Mucosa of descending colon (tissue), 3 donors: Measurements from ENCODE around the gene CNTN4. TPM values are rescaled to one million over a fixed set of nuclear protein-coding genes. Genes with fewer than 3 reads are reported as not detected.

Experiments used
- ATAC-seq: fragments of 200-7000 bp; cut with Tn5 transposase; one replicate; pipeline ENCODE4 v1.9.1; 2020; ENCODE audit warnings: mild to moderate bottlenecking, moderate library complexity
- DNase-seq, 3 donors: peaks; one replicate each; pipeline ENCODE4 v3.0.0-alpha.2; 2020
- H3K36me3 ChIP-seq: fragments of 200-600 bp; one replicate; pipeline ENCODE4 v1.8.0; 2021; ENCODE audit warnings: low read depth, mild to moderate bottlenecking
- H3K4me1 ChIP-seq: fragments of 200-600 bp; one replicate; pipeline ENCODE4 v1.8.0; 2021; ENCODE audit warnings: low read depth, mild to moderate bottlenecking
- H3K4me3 ChIP-seq: fragments of 200-600 bp; one replicate; pipeline ENCODE4 v1.8.0; 2021; ENCODE audit warnings: mild to moderate bottlenecking
- H3K9me3 ChIP-seq: fragments of 200-600 bp; one replicate; pipeline ENCODE4 v1.8.0; 2021; ENCODE audit warnings: mild to moderate bottlenecking
- CTCF ChIP-seq: fragments of 200-600 bp; IDR thresholded peaks from one replicate; pipeline ENCODE4 v1.8.0; 2022; ENCODE audit warnings: antibody characterized with exemption, mild to moderate bottlenecking
- intact Hi-C, 2 donors: fragments of 100-400 bp; cut with DNase I in 1 of 2; cut with micrococcal nuclease in 1 of 2; formaldehyde crosslinking; loops; one replicate each; pipeline versions ENCODE4 v1.11.0 to v1.11.1; 2022; cut with DNase I, micrococcal nuclease
- total RNA-seq, 3 donors: library from RNA; stranded (reverse); fragmentation: NEBNext Ultra II Directional in 2 of 3; extraction: Animal tissue kit (Norgen Biotek cat#: 25700) in 2 of 3; gene quantifications; one replicate each; pipeline versions ENCODE4 v1.2.1 to v1.2.4, GENCODE V29; 2021 to 2023
- donor health status: DM: no; HTN: no; CAD: no; lungs with moderate emphysema.
- donor health status: DM: no; HTN: no; CAD: no.
- donor health status: DM: no; HTN: yes; CAD: no.

CNTN4 gene
- total RNA-seq, 3 donors from 2014 or later: 7.8 to 41.1 (median 13.4) TPM

DNA sequence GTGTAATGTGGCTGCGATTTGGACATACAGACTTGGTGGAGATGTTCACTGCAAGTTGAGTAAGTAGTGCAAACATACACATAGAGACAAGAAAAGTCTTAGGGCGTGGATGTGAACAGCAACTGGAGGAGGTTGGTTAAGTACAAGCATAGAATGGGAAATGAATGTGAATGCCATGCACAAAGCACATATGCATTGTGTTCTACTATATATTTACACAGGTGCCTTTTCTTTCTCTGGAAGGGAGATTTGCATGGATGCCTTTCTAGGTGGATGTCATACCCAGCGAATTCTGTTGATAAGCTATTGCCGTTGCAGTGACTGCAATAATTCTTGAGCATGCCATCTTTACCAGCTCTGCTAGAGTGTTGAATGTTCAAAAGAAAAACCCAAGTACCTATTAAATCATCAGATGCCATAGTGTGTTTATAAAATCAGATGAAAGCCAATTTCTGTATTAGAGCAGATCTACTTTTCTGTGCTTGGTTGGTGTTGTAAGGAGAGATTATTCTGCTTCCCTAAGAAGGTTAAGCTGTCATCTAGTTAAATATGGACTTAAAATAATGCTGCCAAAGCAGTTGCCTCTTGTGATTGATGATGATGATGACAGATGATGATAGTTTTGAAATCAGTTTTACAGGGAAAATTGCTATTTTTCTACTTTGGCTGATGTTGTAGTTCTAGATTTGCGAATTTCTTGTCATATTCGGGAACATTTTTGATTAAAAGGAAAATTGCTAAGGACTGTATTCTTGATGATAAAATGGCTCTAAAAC, 148.4 kb downstream of the CNTN4 start:
- intact Hi-C loops: no loop called here
- no peaks in the 10 kb centered on the region for H3K36me3 ChIP-seq
- H3K9me3 ChIP-seq: no peaks in the 10 kb centered on the region
- H3K4me3 ChIP-seq: no peak overlapping the region
- TF ChIP-seq CTCF: no peak
- DNase-seq (no peak), ATAC-seq (no peak)
- no peaks in the 10 kb centered on the region for H3K4me1 ChIP-seq

- Histone ChIP-seq H3K36me3 (no peaks in the 10 kb centered on the region), H3K9me3 (no peaks in the 10 kb centered on the region), H3K4me1 (no peaks in the 10 kb centered on the region), H3K4me3 (no peak overlapping the region)
- DNase-seq (peak in 1 of 3 donors; percentile 5), ATAC-seq (peak; percentile 60)
- TF ChIP-seq CTCF: no peak
- intact Hi-C loops: no loop called here
These were observed 149.2 kb downstream of the CNTN4 start for GRCh38 chr3:2247831-2248230.

- Histone ChIP-seq H3K36me3 (no peaks in the 10 kb centered on the region), H3K4me3 (no peak overlapping the region), H3K4me1 (no peaks in the 10 kb centered on the region), H3K9me3 (no peaks in the 10 kb centered on the region)
- no peak for TF ChIP-seq CTCF
- DNase-seq (no peak), ATAC-seq (no peak)
- intact Hi-C loops: no loop called here
These were observed 152.1 kb downstream of the CNTN4 start for GRCh38 chr3:2250783-2251182.

DNA sequence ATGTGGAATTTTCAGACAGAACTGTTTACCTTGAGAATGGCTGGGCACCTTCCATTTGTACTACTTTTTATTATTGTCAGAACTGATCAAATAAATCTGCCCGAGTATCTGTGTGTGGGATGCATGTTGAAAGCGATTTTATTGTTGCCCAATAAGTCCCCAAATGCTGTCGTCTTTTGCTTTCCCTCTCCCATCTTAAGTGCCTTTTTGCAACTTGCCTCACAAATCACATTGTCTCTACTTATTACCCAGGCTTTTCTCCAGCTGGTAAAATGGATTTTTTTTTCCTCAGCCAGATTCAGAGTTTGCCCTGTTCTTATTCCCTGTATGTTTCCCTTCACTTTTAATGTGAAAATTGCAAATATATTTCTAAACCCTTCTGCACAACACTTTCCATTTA, 163.1 kb downstream of the CNTN4 start:
- Histone ChIP-seq H3K4me1 (no peaks in the 10 kb centered on the region), H3K9me3 (no peaks in the 10 kb centered on the region), H3K4me3 (no peak overlapping the region), H3K36me3 (no peaks in the 10 kb centered on the region)
- intact Hi-C loops: no loop called here
- DNase-seq (no peak), ATAC-seq (no peak)
- TF ChIP-seq CTCF: no peak

DNA sequence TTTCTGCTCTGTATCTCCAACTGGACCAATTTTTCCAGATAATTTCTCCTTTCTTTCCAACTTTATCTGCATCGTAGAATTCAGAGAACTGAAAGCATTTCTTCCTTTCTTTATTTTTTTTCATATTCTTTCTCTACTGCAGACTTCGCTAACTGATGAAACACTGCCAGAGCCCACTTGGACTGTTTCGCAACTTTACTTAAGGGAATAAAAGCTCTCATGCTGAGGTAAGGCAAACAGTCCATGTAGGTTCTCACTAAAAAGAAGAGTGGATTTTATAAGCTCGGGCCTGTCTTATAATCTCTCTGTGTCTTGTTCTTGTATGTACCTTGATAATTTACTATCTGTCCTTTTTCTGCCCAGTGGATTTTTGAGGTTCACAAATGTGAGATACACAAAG, 163.5 kb downstream of the CNTN4 start:
- intact Hi-C loops: no loop called here
- no peak for ATAC-seq

More for the DNA sequence above, 163.5 kb downstream of the CNTN4 start:
- TF ChIP-seq CTCF: no peak
- Histone ChIP-seq H3K4me3 (no peak overlapping the region), H3K4me1 (no peaks in the 10 kb centered on the region), H3K9me3 (no peaks in the 10 kb centered on the region), H3K36me3 (no peaks in the 10 kb centered on the region)
- DNase-seq: peak in 1 of 3 donors; percentile 4
